ENCODE results near the gene NTF4. TPM values are rescaled to one million over a fixed set of nuclear protein-coding genes. Genes with fewer than 3 reads are reported as not detected.

Gene NTF4
- total and polyA plus RNA-seq, 2 of the 4 experiments (the other 2 are of a cell fraction), result 0.09 to 0.18 TPM

DNA sequence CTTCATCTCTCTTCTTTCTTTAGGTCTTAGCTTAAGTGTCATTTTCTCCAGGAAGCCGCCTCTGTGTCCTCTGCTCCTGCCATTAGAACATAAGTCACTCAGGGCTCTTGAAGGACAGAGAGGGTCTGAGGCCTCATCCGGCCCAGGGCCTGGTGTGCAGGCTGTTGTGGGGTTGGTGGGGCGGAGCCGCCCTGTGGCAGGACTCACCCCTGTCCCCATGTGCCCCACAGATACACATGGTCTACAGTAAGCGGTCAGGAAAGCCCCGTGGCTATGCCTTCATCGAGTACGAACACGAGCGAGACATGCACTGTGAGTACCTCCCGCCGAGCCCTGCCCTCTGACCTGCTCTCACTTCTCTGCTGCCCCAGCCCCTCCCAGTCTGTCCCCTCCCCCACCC, 36.5 kb upstream of the NTF4 start:
- H2BK20ac ChIP-seq (ENCODE audit: low read depth, low read length), result no peak overlapping the region
- 78% methylated on average over 6 of the region's 12 CpGs; no CpG with 5 or more reads in 1 of the 2 experiments for WGBS, 2 experiments (ENCODE audit: extremely low coverage in 2 of 2, insufficient read length in 1 of 2)
- H2BK15ac ChIP-seq (ENCODE audit: low read depth, low read length), result no peak overlapping the region
- no peak overlapping the region for H3K4me2 ChIP-seq (ENCODE audit: low read depth, low read length)
- no peak overlapping the region for H4K8ac ChIP-seq (ENCODE audit: low read depth in 2 of 2, low read length in 2 of 2)
- no TSS peak for BruUV-seq (replicated peaks)
- H3K4me3 ChIP-seq (ENCODE audit: insufficient read depth, low read depth, low read length), result no peak overlapping the region
- no peak overlapping the region for H3K18ac ChIP-seq (ENCODE audit: low read depth, low read length)
- H3K79me1 ChIP-seq (ENCODE audit: low read depth in 1 of 2, low read length in 2 of 2), result peaks cover 28 to 58% of the 10 kb centered on the region in 2 experiments
- no peak overlapping the region for H4K5ac ChIP-seq (ENCODE audit: low read depth, low read length)
- H3K4ac ChIP-seq (ENCODE audit: low read depth, low read length), result no peak overlapping the region
- H2AFZ ChIP-seq (replicated peaks; ENCODE audit: low read length, poor library complexity), result no peak overlapping the region
- no peak overlapping the region for H3K9ac ChIP-seq (ENCODE audit: low read depth, low read length)
- H3K14ac ChIP-seq (replicated peaks; ENCODE audit: low read depth, low read length), result no peak overlapping the region
- ATAC-seq (ENCODE audit: low read depth), result no peak
- no peak overlapping the region for H3K27ac ChIP-seq (ENCODE audit: insufficient read depth, low read length)
- H3K56ac ChIP-seq (ENCODE audit: extremely low read depth, insufficient read depth, low read length), result no peak overlapping the region
- intact Hi-C loops (cut with micrococcal nuclease) (no loop called here), dilution Hi-C loops (cut with HindIII; ENCODE audit: low sequenced_read_pairs, unreplicated experiment) (no loop called here), in situ Hi-C loops (cut with MboI; ENCODE audit: low sequenced_read_pairs) (no loop called here)
- no peak overlapping the region for H2AK5ac ChIP-seq (ENCODE audit: low read depth, low read length)
- H2BK120ac ChIP-seq (ENCODE audit: low read depth, low read length), result no peak overlapping the region
- H2AK9ac ChIP-seq (replicated peaks; ENCODE audit: low read depth, low read length, poor library complexity), result no peak overlapping the region
- H4K91ac ChIP-seq (ENCODE audit: insufficient read depth, low read depth, low read length), result no peak overlapping the region
- H2BK5ac ChIP-seq (ENCODE audit: low read depth, low read length, poor library complexity, severe bottlenecking), result no peak overlapping the region
- H3K36me3 ChIP-seq (ENCODE audit: control insufficient read depth, insufficient read depth, low read length), result peaks cover 74% of the 10 kb centered on the region
- H3K9me3 ChIP-seq (ENCODE audit: control insufficient read depth, insufficient read depth, low read length), result no peaks in the 10 kb centered on the region
- H4K20me1 ChIP-seq (ENCODE audit: insufficient read depth, low read length), result peaks cover 61% of the 10 kb centered on the region
- CTCF ChIA-PET, result no interaction called here
- H3K9me1 ChIP-seq (ENCODE audit: insufficient read depth, low read length), result no peaks in the 10 kb centered on the region
- POLR2A ChIA-PET (ENCODE audit: unreplicated experiment), result no interaction called here
- DNase-seq, result no peak
- TF ChIP-seq ELK1 (IDR thresholded peaks at IDR 0.05; ENCODE audit: borderline replicate concordance, low read depth, low read length), result no peak
- TF ChIP-seq RFX5 (IDR thresholded peaks at IDR 0.05; ENCODE audit: low read depth, low read length), result no peak
- TF ChIP-seq FOS (IDR thresholded peaks at IDR 0.05; ENCODE audit: low read depth, low read length), result no peak
- TF ChIP-seq NFE2L2 (IDR thresholded peaks at IDR 0.05; ENCODE audit: low read depth, low read length), result no peak
- no peak for TF ChIP-seq CHD1 (IDR thresholded peaks at IDR 0.05; ENCODE audit: low read depth, low read length)
- TF ChIP-seq MAZ (IDR thresholded peaks at IDR 0.05; ENCODE audit: borderline replicate concordance, low read depth, low read length), result no peak
- TF ChIP-seq USF2 (IDR thresholded peaks at IDR 0.05; ENCODE audit: low read depth, low read length), result no peak
- no peak for TF ChIP-seq RAD21 (IDR thresholded peaks at IDR 0.05; ENCODE audit: low read length)
- TF ChIP-seq BHLHE40 (IDR thresholded peaks at IDR 0.05; ENCODE audit: low read depth, low read length), result no peak
- TF ChIP-seq SMC3 (IDR thresholded peaks at IDR 0.05; ENCODE audit: low read depth, low read length), result no peak
- TF ChIP-seq MAFK (IDR thresholded peaks at IDR 0.05; ENCODE audit: low read depth, low read length), result no peak
- TF ChIP-seq CTCF (conservative IDR thresholded peaks at IDR 0.05; ENCODE audit: low read depth, low read length), result no peak
- no peak for TF ChIP-seq POLR2A (IDR thresholded peaks at IDR 0.05; ENCODE audit: low read depth, low read length)
- no peak for TF ChIP-seq CEBPB (IDR thresholded peaks at IDR 0.05; ENCODE audit: low read depth, low read length)
- no peak for TF ChIP-seq RCOR1 (IDR thresholded peaks at IDR 0.05; ENCODE audit: insufficient replicate concordance, low read length)
- no peak for TF ChIP-seq MXI1 (IDR thresholded peaks at IDR 0.05; ENCODE audit: borderline replicate concordance, low read depth, low read length)
- no peaks in the 10 kb centered on the region for H3K27me3 ChIP-seq (ENCODE audit: control insufficient read depth, insufficient read depth, low read length)
- H3K4me1 ChIP-seq (ENCODE audit: control insufficient read depth, insufficient read depth, low read length), result no peaks in the 10 kb centered on the region
- no peak overlapping the region for H3K23ac ChIP-seq (ENCODE audit: low read depth, low read length)
